IMR-90 (cell line): ENCODE measurements around the gene GABRA1. TPM values are rescaled to one million over a fixed set of nuclear protein-coding genes. Genes with fewer than 3 reads are reported as not detected.

Source experiments
- ATAC-seq: fragments of 200-7000 bp; cut with Tn5 transposase; 2 replicates; pipeline ENCODE4 v1.9.1; 2020; ENCODE audit warnings: low read depth, mild to moderate bottlenecking, moderate library complexity
- BruUV-seq: library from RNA; stranded (reverse); fragments of 400-500 nt; replicated peaks from 2 replicates; lab custom pipeline; 2021; lab: Mats Ljungman, UMichigan
- CTCF ChIA-PET: fragments of 300-600 bp; formaldehyde crosslinking; extraction: SDS; loops from one replicate; lab custom pipeline; 2021; ENCODE audit warnings: antibody characterized with exemption; lab: Yijun Ruan, JAX
- POLR2A ChIA-PET: fragments of 300-600 bp; sonication (Branson Sonifier 250); formaldehyde crosslinking; loops from one replicate; lab custom pipeline; 2022; ENCODE audit warnings: antibody characterized with exemption; ENCODE audit not compliant: unreplicated experiment; lab: Charles Lee
- DNase-seq: peaks from one replicate; pipeline ENCODE4 v3.0.0; 2013
- H2AFZ ChIP-seq: replicated peaks from 2 replicates; pipeline ENCODE3; 2013; ENCODE audit warnings: low read length, mild to moderate bottlenecking; ENCODE audit not compliant: poor library complexity
- H2AK5ac ChIP-seq: 2 replicates; pipeline ENCODE4 v1.6.1; 2013; ENCODE audit warnings: low read depth, low read length, inconsistent platforms
- H2AK9ac ChIP-seq: replicated peaks from 2 replicates; pipeline ENCODE3; 2013; ENCODE audit warnings: mild to moderate bottlenecking, low read depth, low read length, moderate library complexity; ENCODE audit not compliant: poor library complexity
- H2BK120ac ChIP-seq: 2 replicates; pipeline ENCODE4 v1.6.1; 2013; ENCODE audit warnings: low read depth, low read length, inconsistent platforms
- H2BK15ac ChIP-seq: 3 replicates; pipeline ENCODE4 v1.6.1; 2013; ENCODE audit warnings: low read depth, low read length, inconsistent platforms
- H2BK20ac ChIP-seq: 2 replicates; pipeline ENCODE4 v1.6.1; 2013; ENCODE audit warnings: low read depth, mild to moderate bottlenecking, inconsistent platforms, low read length, moderate library complexity
- H2BK5ac ChIP-seq: 2 replicates; pipeline ENCODE4 v1.6.1; 2013; ENCODE audit warnings: mild to moderate bottlenecking, low read depth, low read length, inconsistent platforms; ENCODE audit not compliant: poor library complexity, severe bottlenecking
- H3K14ac ChIP-seq: replicated peaks from 2 replicates; pipeline ENCODE4 v1.6.1; 2013; ENCODE audit warnings: low read depth, low read length, inconsistent platforms
- H3K18ac ChIP-seq: 2 replicates; pipeline ENCODE4 v1.6.1; 2013; ENCODE audit warnings: low read depth, low read length, control low read depth
- H3K23ac ChIP-seq: 2 replicates; pipeline ENCODE4 v1.6.1; 2013; ENCODE audit warnings: low read depth, low read length, inconsistent platforms
- H3K27ac ChIP-seq: 2 replicates; pipeline ENCODE4 v1.5.1; 2013; ENCODE audit warnings: mild to moderate bottlenecking, control low read depth, low read length; ENCODE audit not compliant: insufficient read depth
- H3K27me3 ChIP-seq: 2 replicates; pipeline ENCODE4 v1.6.1; 2013; ENCODE audit warnings: low read length; ENCODE audit not compliant: control insufficient read depth, insufficient read depth
- H3K36me3 ChIP-seq: 2 replicates; pipeline ENCODE4 v1.6.1; 2013; ENCODE audit warnings: low read length, mixed read lengths; ENCODE audit not compliant: control insufficient read depth, insufficient read depth
- H3K4ac ChIP-seq: 2 replicates; pipeline ENCODE4 v1.6.1; 2013; ENCODE audit warnings: low read depth, low read length, inconsistent platforms
- H3K4me1 ChIP-seq: 2 replicates; pipeline ENCODE4 v1.6.1; 2013; ENCODE audit warnings: low read length, mixed read lengths; ENCODE audit not compliant: control insufficient read depth, insufficient read depth
- H3K4me2 ChIP-seq: 2 replicates; pipeline ENCODE4 v1.6.1; 2013; ENCODE audit warnings: low read depth, mild to moderate bottlenecking, control low read depth, low read length, moderate library complexity
- H3K4me3 ChIP-seq: 2 replicates; pipeline ENCODE4 v1.5.1; 2013; ENCODE audit warnings: low read depth, mild to moderate bottlenecking, control low read depth, low read length, moderate library complexity; ENCODE audit not compliant: insufficient read depth
- H3K56ac ChIP-seq: 2 replicates; pipeline ENCODE4 v1.6.1; 2013; ENCODE audit warnings: low read length, inconsistent platforms; ENCODE audit not compliant: insufficient read depth; ENCODE audit errors: extremely low read depth
- H3K79me1 ChIP-seq, 2 experiments: 2 replicates each; pipeline ENCODE4 v1.6.1; 2013; ENCODE audit warnings: low read length in 2 of 2, inconsistent platforms in 1 of 2, low read depth in 1 of 2
- H3K9ac ChIP-seq: 2 replicates; pipeline ENCODE4 v1.6.1; 2013; ENCODE audit warnings: low read depth, low read length, control low read depth
- H3K9me1 ChIP-seq: 2 replicates; pipeline ENCODE4 v1.6.1; 2013; ENCODE audit warnings: low read length, inconsistent platforms; ENCODE audit not compliant: insufficient read depth
- H3K9me3 ChIP-seq: 2 replicates; pipeline ENCODE4 v1.6.1; 2013; ENCODE audit warnings: low read length; ENCODE audit not compliant: control insufficient read depth, insufficient read depth
- H4K20me1 ChIP-seq: 2 replicates; pipeline ENCODE4 v1.6.1; 2013; ENCODE audit warnings: low read length, inconsistent platforms; ENCODE audit not compliant: insufficient read depth
- H4K5ac ChIP-seq: 2 replicates; pipeline ENCODE4 v1.6.1; 2013; ENCODE audit warnings: mild to moderate bottlenecking, low read depth, low read length, control low read depth
- H4K8ac ChIP-seq, 2 experiments: 2 replicates each; pipeline ENCODE4 v1.6.1; 2013; ENCODE audit warnings: low read depth in 2 of 2, low read length in 2 of 2, control low read depth in 1 of 2, inconsistent platforms in 1 of 2
- H4K91ac ChIP-seq: 2 replicates; pipeline ENCODE4 v1.6.1; 2013; ENCODE audit warnings: low read depth, low read length, inconsistent platforms; ENCODE audit not compliant: insufficient read depth
- BHLHE40 ChIP-seq: fragments of 150-350 bp; IDR thresholded peaks from 2 replicates; pipeline ENCODE4 v1.6.1; 2016; ENCODE audit warnings: mild to moderate bottlenecking, low read depth, low read length
- CHD1 ChIP-seq: IDR thresholded peaks from 2 replicates; pipeline ENCODE4 v1.6.1; 2012; ENCODE audit warnings: low read depth, low read length, improper control_type of control experiment
- FOS ChIP-seq: fragments of 150-350 bp; IDR thresholded peaks from 2 replicates; pipeline ENCODE4 v1.6.1; 2016; ENCODE audit warnings: low read depth, low read length
- MAFK ChIP-seq: IDR thresholded peaks from 2 replicates; pipeline ENCODE4 v1.6.1; 2012; ENCODE audit warnings: low read depth, low read length, improper control_type of control experiment
- MAZ ChIP-seq: IDR thresholded peaks from 2 replicates; pipeline ENCODE4 v1.6.1; 2012; ENCODE audit warnings: low read depth, mild to moderate bottlenecking, low read length, improper control_type of control experiment, moderate library complexity, borderline replicate concordance
- MXI1 ChIP-seq: IDR thresholded peaks from 2 replicates; pipeline ENCODE4 v1.6.1; 2012; ENCODE audit warnings: low read depth, mild to moderate bottlenecking, low read length, moderate library complexity, borderline replicate concordance
- NFE2L2 ChIP-seq: fragments of 150-350 bp; IDR thresholded peaks from 2 replicates; pipeline ENCODE4 v1.6.1; 2016; ENCODE audit warnings: low read depth, mild to moderate bottlenecking, low read length
- POLR2A ChIP-seq: IDR thresholded peaks from 2 replicates; pipeline ENCODE4 v1.6.1; 2012; ENCODE audit warnings: mild to moderate bottlenecking, low read depth, low read length
- RAD21 ChIP-seq: IDR thresholded peaks from 2 replicates; pipeline ENCODE4 v1.6.1; 2012; ENCODE audit warnings: low read length, improper control_type of control experiment
- RCOR1 ChIP-seq: IDR thresholded peaks from 2 replicates; pipeline ENCODE4 v1.6.1; 2012; ENCODE audit warnings: mild to moderate bottlenecking, low read length, improper control_type of control experiment; ENCODE audit not compliant: insufficient replicate concordance
- RFX5 ChIP-seq: IDR thresholded peaks from 2 replicates; pipeline ENCODE4 v1.8.0; 2012; ENCODE audit warnings: low read depth, mild to moderate bottlenecking, low read length, moderate library complexity
- SMC3 ChIP-seq: fragments of 150-350 bp; IDR thresholded peaks from 2 replicates; pipeline ENCODE4 v1.6.1; 2016; ENCODE audit warnings: low read depth, mild to moderate bottlenecking, antibody characterized with exemption, low read length, moderate library complexity
- WGBS, 2 experiments: methylation state at CpG; one replicate each; pipeline versions ENCODE4 v1.1.5 to v1.1.7; 2013; ENCODE audit warnings: missing lambda C conversion rate in 2 of 2; ENCODE audit not compliant: insufficient read length in 1 of 2; ENCODE audit errors: extremely low coverage in 2 of 2; 5-methylcytosine and 5-hydroxymethylcytosine counted together
- dilution Hi-C: fragments of 300-500 bp; cut with HindIII; formaldehyde crosslinking; loops from one replicate; pipeline ENCODE4 v1.14.3; 2018; ENCODE audit warnings: low sequenced_read_pairs; ENCODE audit not compliant: unreplicated experiment
- in situ Hi-C: fragments of 300-500 bp; cut with MboI; formaldehyde crosslinking; loops from 3 replicates; pipeline ENCODE4 v1.14.3; 2019; ENCODE audit warnings: low sequenced_read_pairs, inconsistent platforms, mixed read lengths
- intact Hi-C: fragments of 100-400 bp; cut with micrococcal nuclease; formaldehyde crosslinking; loops from 2 replicates; pipeline ENCODE4 v1.10.0; 2022
- polyA plus RNA-seq, 3 experiments: library from polyadenylated mRNA; depleted of rRNA; stranded (reverse); fragments of >200 nt; gene quantifications; 2 replicates each; pipeline ENCODE4 v1.2.3, GENCODE V29; 2012; ENCODE audit warnings: low replicate concordance in 1 of 3
- total RNA-seq: library from RNA; depleted of rRNA; stranded (reverse); fragments of >200 nt; gene quantifications from 2 replicates; pipeline ENCODE4 v1.2.3, GENCODE V29; 2012
- TF ChIP-seq, protein P1 (sequence below): conservative IDR thresholded peaks from 2 replicates; pipeline ENCODE4 v1.5.1; 2012; ENCODE audit warnings: mild to moderate bottlenecking, low read depth, low read length, improper control_type of control experiment
- TF ChIP-seq, protein P2 (sequence below): fragments of 150-350 bp; IDR thresholded peaks from 2 replicates; pipeline ENCODE4 v1.6.1; 2016; ENCODE audit warnings: low read depth, mild to moderate bottlenecking, low read length, moderate library complexity, borderline replicate concordance
- TF ChIP-seq, protein P3 (sequence below): fragments of 150-350 bp; IDR thresholded peaks from 2 replicates; pipeline ENCODE4 v1.6.1; 2017; ENCODE audit warnings: mild to moderate bottlenecking, antibody characterized with exemption, low read length, low read depth

The GABRA1 gene
- total and polyA plus RNA-seq, 2 of the 4 experiments (the other 2 are of a cell fraction) = not detected

DNA sequence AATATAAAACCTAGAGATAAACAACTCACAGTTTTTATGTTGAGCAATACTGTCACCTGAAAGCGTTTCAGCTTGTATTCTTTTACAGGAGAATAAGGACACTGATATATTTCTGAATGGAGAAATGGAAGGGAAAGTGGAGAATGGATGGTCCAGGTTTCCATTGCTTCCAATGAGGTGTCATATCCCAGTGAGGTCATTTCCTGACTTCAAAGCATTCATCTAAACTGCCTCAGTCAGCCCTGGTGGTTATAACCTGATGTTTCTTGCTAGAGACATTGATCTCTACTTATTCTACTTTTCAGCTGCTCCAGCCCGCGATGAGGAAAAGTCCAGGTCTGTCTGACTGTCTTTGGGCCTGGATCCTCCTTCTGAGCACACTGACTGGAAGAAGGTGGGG, 2.6 kb downstream of the GABRA1 start:
- H3K9me3 ChIP-seq = peaks cover 7% of the 10 kb centered on the region
- H3K14ac ChIP-seq = no peak overlapping the region
- no peak overlapping the region for H3K27ac ChIP-seq
- no peak overlapping the region for H2AK9ac ChIP-seq
- H3K9me1 ChIP-seq = no peaks in the 10 kb centered on the region
- no peak overlapping the region for H4K8ac ChIP-seq
- BruUV-seq = no TSS peak
- intact Hi-C loops = no loop called here
- H3K4me3 ChIP-seq = no peak overlapping the region
- TF ChIP-seq, protein P1, sequence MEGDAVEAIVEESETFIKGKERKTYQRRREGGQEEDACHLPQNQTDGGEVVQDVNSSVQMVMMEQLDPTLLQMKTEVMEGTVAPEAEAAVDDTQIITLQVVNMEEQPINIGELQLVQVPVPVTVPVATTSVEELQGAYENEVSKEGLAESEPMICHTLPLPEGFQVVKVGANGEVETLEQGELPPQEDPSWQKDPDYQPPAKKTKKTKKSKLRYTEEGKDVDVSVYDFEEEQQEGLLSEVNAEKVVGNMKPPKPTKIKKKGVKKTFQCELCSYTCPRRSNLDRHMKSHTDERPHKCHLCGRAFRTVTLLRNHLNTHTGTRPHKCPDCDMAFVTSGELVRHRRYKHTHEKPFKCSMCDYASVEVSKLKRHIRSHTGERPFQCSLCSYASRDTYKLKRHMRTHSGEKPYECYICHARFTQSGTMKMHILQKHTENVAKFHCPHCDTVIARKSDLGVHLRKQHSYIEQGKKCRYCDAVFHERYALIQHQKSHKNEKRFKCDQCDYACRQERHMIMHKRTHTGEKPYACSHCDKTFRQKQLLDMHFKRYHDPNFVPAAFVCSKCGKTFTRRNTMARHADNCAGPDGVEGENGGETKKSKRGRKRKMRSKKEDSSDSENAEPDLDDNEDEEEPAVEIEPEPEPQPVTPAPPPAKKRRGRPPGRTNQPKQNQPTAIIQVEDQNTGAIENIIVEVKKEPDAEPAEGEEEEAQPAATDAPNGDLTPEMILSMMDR = no peak
- TF ChIP-seq RAD21 (no peak), POLR2A (no peak), MAZ (no peak), MXI1 (no peak), MAFK (no peak), BHLHE40 (no peak), CHD1 (no peak), NFE2L2 (no peak), FOS (no peak), SMC3 (no peak), RCOR1 (no peak), RFX5 (no peak)
- TF ChIP-seq, protein P2, sequence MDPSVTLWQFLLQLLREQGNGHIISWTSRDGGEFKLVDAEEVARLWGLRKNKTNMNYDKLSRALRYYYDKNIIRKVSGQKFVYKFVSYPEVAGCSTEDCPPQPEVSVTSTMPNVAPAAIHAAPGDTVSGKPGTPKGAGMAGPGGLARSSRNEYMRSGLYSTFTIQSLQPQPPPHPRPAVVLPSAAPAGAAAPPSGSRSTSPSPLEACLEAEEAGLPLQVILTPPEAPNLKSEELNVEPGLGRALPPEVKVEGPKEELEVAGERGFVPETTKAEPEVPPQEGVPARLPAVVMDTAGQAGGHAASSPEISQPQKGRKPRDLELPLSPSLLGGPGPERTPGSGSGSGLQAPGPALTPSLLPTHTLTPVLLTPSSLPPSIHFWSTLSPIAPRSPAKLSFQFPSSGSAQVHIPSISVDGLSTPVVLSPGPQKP = no peak
- TF ChIP-seq, protein P3, sequence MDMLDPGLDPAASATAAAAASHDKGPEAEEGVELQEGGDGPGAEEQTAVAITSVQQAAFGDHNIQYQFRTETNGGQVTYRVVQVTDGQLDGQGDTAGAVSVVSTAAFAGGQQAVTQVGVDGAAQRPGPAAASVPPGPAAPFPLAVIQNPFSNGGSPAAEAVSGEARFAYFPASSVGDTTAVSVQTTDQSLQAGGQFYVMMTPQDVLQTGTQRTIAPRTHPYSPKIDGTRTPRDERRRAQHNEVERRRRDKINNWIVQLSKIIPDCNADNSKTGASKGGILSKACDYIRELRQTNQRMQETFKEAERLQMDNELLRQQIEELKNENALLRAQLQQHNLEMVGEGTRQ = no peak
- no peaks in the 10 kb centered on the region for H3K27me3 ChIP-seq
- H2BK120ac ChIP-seq = no peak overlapping the region
- H3K9ac ChIP-seq = no peak overlapping the region
- no peak overlapping the region for H3K56ac ChIP-seq
- no peaks in the 10 kb centered on the region for H3K36me3 ChIP-seq
- in situ Hi-C loops = no loop called here
- H2AFZ ChIP-seq = no peak overlapping the region
- DNase-seq (no peak), ATAC-seq (no peak)
- H4K5ac ChIP-seq = no peak overlapping the region
- H3K79me1 ChIP-seq = no peaks in the 10 kb centered on the region
- CTCF ChIA-PET = no interaction called here
- no peak overlapping the region for H3K23ac ChIP-seq
- H4K91ac ChIP-seq = no peak overlapping the region
- dilution Hi-C loops = no loop called here
- no CpG with 5 or more reads among the region's 3 CpGs for WGBS, 2 experiments
- H2AK5ac ChIP-seq = no peak overlapping the region
- no peak overlapping the region for H3K18ac ChIP-seq
- H2BK5ac ChIP-seq = no peak overlapping the region
- H3K4me1 ChIP-seq = no peaks in the 10 kb centered on the region
- no peak overlapping the region for H3K4me2 ChIP-seq
- POLR2A ChIA-PET = no interaction called here
- no peaks in the 10 kb centered on the region for H4K20me1 ChIP-seq
- no peak overlapping the region for H2BK15ac ChIP-seq
- H2BK20ac ChIP-seq = no peak overlapping the region
- H3K4ac ChIP-seq = no peak overlapping the region
